IPS DF 19.7 (cell line): Measurements from ENCODE around the gene TMEM30B.

ENCODE experiments used
- DNase-seq: peaks from one replicate; pipeline ENCODE4 v3.0.0-alpha.2; 2013; ENCODE audit warnings: low read depth, low spot score

Gene TMEM30B

GRCh38 chr14:61298824-61299223 is 17.7 kb upstream of the TMEM30B start:
- DNase-seq, result no peak

GRCh38 chr14:61297581-61297980 is 16.4 kb upstream of the TMEM30B start:
- no peak for DNase-seq

- DNase-seq, result no peak
Observed at GRCh38 chr14:61296719-61297502, 15.8 kb upstream of the TMEM30B start.

- DNase-seq, result no peak
Observed at GRCh38 chr14:61296151-61296550, 15.0 kb upstream of the TMEM30B start.

- DNase-seq, result no peak
Observed at GRCh38 chr14:61290701-61291100, 9.6 kb upstream of the TMEM30B start.

GRCh38 chr14:61288720-61289119 is 7.6 kb upstream of the TMEM30B start:
- DNase-seq, result no peak

- no peak for DNase-seq
Observed at GRCh38 chr14:61288228-61288627, 7.1 kb upstream of the TMEM30B start.

- DNase-seq, result no peak
Observed at GRCh38 chr14:61287196-61287595, 6.1 kb upstream of the TMEM30B start.

GRCh38 chr14:61285364-61285763 is 4.2 kb upstream of the TMEM30B start:
- no peak for DNase-seq

GRCh38 chr14:61284001-61284400 is 2.9 kb upstream of the TMEM30B start:
- DNase-seq, result no peak

- no peak for DNase-seq
Observed at GRCh38 chr14:61282746-61283145, 1.6 kb upstream of the TMEM30B start.

GRCh38 chr14:61281948-61282275 is 774 bp upstream of the TMEM30B start:
- DNase-seq, result no peak

GRCh38 chr14:61280526-61281185 is 482 bp downstream of the TMEM30B start:
- no peak for DNase-seq

GRCh38 chr14:61280092-61280525 is 1.0 kb downstream of the TMEM30B start:
- no peak for DNase-seq

GRCh38 chr14:61279082-61279481 is 2.1 kb downstream of the TMEM30B start:
- no peak for DNase-seq

GRCh38 chr14:61277784-61278183 is 3.4 kb downstream of the TMEM30B start:
- DNase-seq, result no peak

- no peak for DNase-seq
Observed at GRCh38 chr14:61277232-61277631, 3.9 kb downstream of the TMEM30B start.

- no peak for DNase-seq
Observed at GRCh38 chr14:61271552-61271951, 9.6 kb downstream of the TMEM30B start.

GRCh38 chr14:61270714-61271113 is 10.4 kb downstream of the TMEM30B start:
- DNase-seq, result no peak

- DNase-seq, result no peak
Observed at GRCh38 chr14:61269321-61270083, 11.6 kb downstream of the TMEM30B start.

GRCh38 chr14:61268812-61269211 is 12.3 kb downstream of the TMEM30B start:
- no peak for DNase-seq

GRCh38 chr14:61266891-61267740 is 14.0 kb downstream of the TMEM30B start:
- DNase-seq, result no peak
